GM12865 (cell line): ENCODE data around the gene MYCN.

ENCODE experiments used
- DNase-seq: peaks from one replicate; pipeline ENCODE4 v3.0.0; 2010; ENCODE audit warnings: low read depth
- H3K4me3 ChIP-seq: 2 replicates; pipeline ENCODE4 v1.5.1; 2011; ENCODE audit warnings: mild to moderate bottlenecking, low read depth, low read length, control low read depth
- CTCF ChIP-seq: IDR thresholded peaks from 2 replicates; pipeline ENCODE4 v1.5.1; 2011; ENCODE audit warnings: low read length, control low read depth, low read depth, inconsistent platforms; ENCODE audit not compliant: insufficient read depth; ENCODE audit errors: missing control alignments

The MYCN gene

GRCh38 chr2:15983496-15983895 is 43.1 kb downstream of the MYCN start:
- TF ChIP-seq CTCF: no peak
- no peak overlapping the region for H3K4me3 ChIP-seq
- DNase-seq: no peak

- TF ChIP-seq CTCF: no peak
- H3K4me3 ChIP-seq: no peak overlapping the region
- DNase-seq: no peak
Observed at GRCh38 chr2:15984368-15985255, 44.3 kb downstream of the MYCN start.

GRCh38 chr2:15985531-15985930 is 45.2 kb downstream of the MYCN start:
- DNase-seq: no peak
- no peak overlapping the region for H3K4me3 ChIP-seq
- TF ChIP-seq CTCF: no peak

GRCh38 chr2:15986068-15986560 is 45.8 kb downstream of the MYCN start:
- no peak for TF ChIP-seq CTCF
- H3K4me3 ChIP-seq: no peak overlapping the region
- no peak for DNase-seq

- H3K4me3 ChIP-seq: no peak overlapping the region
- TF ChIP-seq CTCF: no peak
- DNase-seq: no peak
Observed at GRCh38 chr2:15986644-15987043, 46.3 kb downstream of the MYCN start.

- no peak for DNase-seq
Observed at GRCh38 chr2:15988733-15989132, 48.4 kb downstream of the MYCN start.

More at GRCh38 chr2:15988733-15989132, 48.4 kb downstream of the MYCN start:
- no peak overlapping the region for H3K4me3 ChIP-seq
- no peak for TF ChIP-seq CTCF
